NCI-H748 treated with DMSO at 0.1 percent for 48 hours (cell line): ENCODE data around the gene TECTA.
"Not testable (repeated sequence)": the region's sequence is repeated elsewhere in the genome, so short reads cannot be mapped to it uniquely, and the experiment has no call there.

Experiments used
- DNase-seq: peaks from one replicate; lab custom pipeline; 2025; lab: John Stamatoyannopoulos, UW

The TECTA gene

GRCh38 chr11:121229495-121230215 lies 128.6 kb downstream of the TECTA start:
- DNase-seq, result no peak

GRCh38 chr11:121231576-121232278 lies 130.7 kb downstream of the TECTA start:
- no peak for DNase-seq

GRCh38 chr11:121235057-121235456 lies 134.0 kb downstream of the TECTA start:
- DNase-seq, result no peak

GRCh38 chr11:121236115-121237001 lies 135.3 kb downstream of the TECTA start:
- no peak for DNase-seq

- not testable (repeated sequence) for DNase-seq
Measured at GRCh38 chr11:121237247-121237646, 136.2 kb downstream of the TECTA start.

- DNase-seq, result no peak
Measured at GRCh38 chr11:121237686-121238658, 136.9 kb downstream of the TECTA start.

GRCh38 chr11:121238956-121239355 lies 137.9 kb downstream of the TECTA start:
- no peak for DNase-seq

GRCh38 chr11:121240001-121240400 lies 139.0 kb downstream of the TECTA start:
- peak; percentile 36 for DNase-seq

GRCh38 chr11:121240650-121241303 lies 139.7 kb downstream of the TECTA start:
- no peak for DNase-seq
